Lower lobe of right lung (tissue), 2 donors: Measurements from ENCODE around the gene PRDM16. TPM values are rescaled to one million over a fixed set of nuclear protein-coding genes. Genes with fewer than 3 reads are reported as not detected.

Source experiments
- ATAC-seq, 2 donors: fragments of 200-7000 bp; cut with Tn5 transposase; one replicate each; pipeline ENCODE4 v1.9.1; 2020 to 2022; ENCODE audit warnings: mild to moderate bottlenecking in 2 of 2, moderate library complexity in 2 of 2
- DNase-seq: peaks from one replicate; pipeline ENCODE4 v3.0.0-alpha.2; 2020
- H3K27ac ChIP-seq: fragments of 200-600 bp; one replicate; pipeline ENCODE4 v1.8.0; 2022
- H3K27me3 ChIP-seq: fragments of 200-600 bp; one replicate; pipeline ENCODE4 v1.8.0; 2022; ENCODE audit warnings: low read depth
- H3K36me3 ChIP-seq: fragments of 200-600 bp; one replicate; pipeline ENCODE4 v1.8.0; 2022; ENCODE audit warnings: mild to moderate bottlenecking
- H3K4me1 ChIP-seq: fragments of 200-600 bp; one replicate; pipeline ENCODE4 v1.8.0; 2022
- H3K4me3 ChIP-seq: fragments of 200-600 bp; one replicate; pipeline ENCODE4 v1.8.0; 2022; ENCODE audit warnings: mild to moderate bottlenecking
- H3K9me3 ChIP-seq: fragments of 200-600 bp; one replicate; pipeline ENCODE4 v1.8.0; 2022
- intact Hi-C: fragments of 100-400 bp; cut with DNase I; formaldehyde crosslinking; loops from one replicate; pipeline ENCODE4 v1.11.0; 2022
- total RNA-seq: library from RNA; stranded (reverse); fragmentation: NEBNext Ultra II Directional; extraction: Animal tissue kit (Norgen Biotek cat#: 25700); gene quantifications from one replicate; pipeline ENCODE4 v1.2.1, GENCODE V29; 2021
- TF ChIP-seq, protein P1 (sequence below): fragments of 200-600 bp; IDR thresholded peaks from one replicate; pipeline ENCODE4 v1.8.0; 2022; ENCODE audit warnings: antibody characterized with exemption, mild to moderate bottlenecking
- donor health status: DM: no; HTN: yes; CAD: no; lungs with severe emphysema.

Gene PRDM16
- total RNA-seq, 1 donor from 2014 or later, result 19.2 TPM

DNA sequence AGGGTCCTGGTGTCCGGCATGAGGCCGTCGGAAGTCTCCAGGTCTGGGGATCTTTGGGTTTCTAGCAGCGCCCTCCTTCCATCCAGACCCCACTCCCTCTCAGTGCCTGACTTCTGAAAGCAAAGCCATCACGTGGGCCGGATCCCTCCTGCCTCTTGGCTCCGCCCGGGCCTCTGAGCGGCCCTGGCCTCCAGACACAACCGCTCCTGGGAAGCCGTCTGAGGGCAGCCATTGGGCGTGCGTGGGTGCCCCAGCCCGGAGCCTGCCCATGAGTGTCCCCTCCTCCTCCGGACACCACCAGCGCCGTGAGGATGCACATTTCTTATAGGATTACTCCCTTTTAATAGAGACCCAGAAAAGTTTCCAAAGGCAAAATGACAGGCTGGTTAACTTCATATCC lies 248.5 kb downstream of the PRDM16 start:
- H3K36me3 ChIP-seq, result no peaks in the 10 kb centered on the region
- H3K4me1 ChIP-seq, result peaks cover 47% of the 10 kb centered on the region
- peaks cover 15% of the 10 kb centered on the region for H3K27me3 ChIP-seq
- H3K27ac ChIP-seq, result no peak overlapping the region
- DNase-seq (no peak), ATAC-seq (no peak)
- intact Hi-C loops, result no loop called here
- TF ChIP-seq, protein P1, sequence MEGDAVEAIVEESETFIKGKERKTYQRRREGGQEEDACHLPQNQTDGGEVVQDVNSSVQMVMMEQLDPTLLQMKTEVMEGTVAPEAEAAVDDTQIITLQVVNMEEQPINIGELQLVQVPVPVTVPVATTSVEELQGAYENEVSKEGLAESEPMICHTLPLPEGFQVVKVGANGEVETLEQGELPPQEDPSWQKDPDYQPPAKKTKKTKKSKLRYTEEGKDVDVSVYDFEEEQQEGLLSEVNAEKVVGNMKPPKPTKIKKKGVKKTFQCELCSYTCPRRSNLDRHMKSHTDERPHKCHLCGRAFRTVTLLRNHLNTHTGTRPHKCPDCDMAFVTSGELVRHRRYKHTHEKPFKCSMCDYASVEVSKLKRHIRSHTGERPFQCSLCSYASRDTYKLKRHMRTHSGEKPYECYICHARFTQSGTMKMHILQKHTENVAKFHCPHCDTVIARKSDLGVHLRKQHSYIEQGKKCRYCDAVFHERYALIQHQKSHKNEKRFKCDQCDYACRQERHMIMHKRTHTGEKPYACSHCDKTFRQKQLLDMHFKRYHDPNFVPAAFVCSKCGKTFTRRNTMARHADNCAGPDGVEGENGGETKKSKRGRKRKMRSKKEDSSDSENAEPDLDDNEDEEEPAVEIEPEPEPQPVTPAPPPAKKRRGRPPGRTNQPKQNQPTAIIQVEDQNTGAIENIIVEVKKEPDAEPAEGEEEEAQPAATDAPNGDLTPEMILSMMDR, result no peak
- no peak overlapping the region for H3K4me3 ChIP-seq
- H3K9me3 ChIP-seq, result no peaks in the 10 kb centered on the region

DNA sequence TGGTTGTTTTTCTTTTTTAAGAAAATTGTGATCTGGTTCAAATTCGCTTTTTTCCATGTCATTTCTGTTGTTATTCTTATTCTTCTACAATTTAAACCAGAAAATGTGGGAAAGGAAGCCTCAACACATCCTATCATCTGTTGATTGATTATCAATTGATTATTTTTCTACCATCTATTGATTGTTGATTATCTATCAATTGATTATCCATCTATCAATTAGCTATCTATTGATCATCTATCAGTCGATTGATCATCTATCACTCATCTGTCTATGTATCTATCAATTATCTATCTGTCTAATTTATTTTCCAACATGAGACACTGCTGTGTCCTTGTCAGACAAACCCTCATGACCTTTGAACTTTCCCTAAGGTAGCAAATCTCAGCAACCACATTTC lies 249.3 kb downstream of the PRDM16 start:
- H3K9me3 ChIP-seq, result no peaks in the 10 kb centered on the region
- ATAC-seq (no peak), DNase-seq (no peak)
- peaks cover 20% of the 10 kb centered on the region for H3K27me3 ChIP-seq
- no peaks in the 10 kb centered on the region for H3K36me3 ChIP-seq
- no peak overlapping the region for H3K27ac ChIP-seq
- H3K4me1 ChIP-seq, result peaks cover 39% of the 10 kb centered on the region
- TF ChIP-seq, protein P1, result no peak
- no peak overlapping the region for H3K4me3 ChIP-seq
- intact Hi-C loops, result no loop called here

DNA sequence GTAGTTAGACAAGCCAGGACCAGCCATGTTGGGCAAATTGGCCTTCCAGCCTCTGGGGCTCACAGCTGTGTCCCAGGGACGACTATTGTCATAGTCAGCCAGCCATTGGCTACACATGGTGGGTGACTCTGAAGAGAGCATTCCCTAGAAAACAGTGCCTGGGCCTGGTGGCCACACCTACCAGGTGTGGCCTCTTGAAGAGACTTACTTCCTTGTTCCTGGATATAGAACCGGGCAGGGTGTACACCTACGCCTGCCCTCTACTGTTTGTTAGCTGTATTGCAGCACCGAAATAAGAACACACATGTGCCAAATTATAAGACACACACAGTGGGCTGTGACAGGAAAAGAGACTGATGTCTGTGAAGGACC lies 250.9 kb downstream of the PRDM16 start:
- no peak overlapping the region for H3K4me3 ChIP-seq
- peaks cover 13% of the 10 kb centered on the region for H3K27me3 ChIP-seq
- no peaks in the 10 kb centered on the region for H3K9me3 ChIP-seq
- H3K36me3 ChIP-seq, result no peaks in the 10 kb centered on the region
- peaks cover 23% of the 10 kb centered on the region for H3K4me1 ChIP-seq
- intact Hi-C loops, result no loop called here
- ATAC-seq, result peak; percentile 84 to 88
- H3K27ac ChIP-seq, result no peak overlapping the region
- DNase-seq, result no peak
- TF ChIP-seq, protein P1, result peak; percentile 70

DNA sequence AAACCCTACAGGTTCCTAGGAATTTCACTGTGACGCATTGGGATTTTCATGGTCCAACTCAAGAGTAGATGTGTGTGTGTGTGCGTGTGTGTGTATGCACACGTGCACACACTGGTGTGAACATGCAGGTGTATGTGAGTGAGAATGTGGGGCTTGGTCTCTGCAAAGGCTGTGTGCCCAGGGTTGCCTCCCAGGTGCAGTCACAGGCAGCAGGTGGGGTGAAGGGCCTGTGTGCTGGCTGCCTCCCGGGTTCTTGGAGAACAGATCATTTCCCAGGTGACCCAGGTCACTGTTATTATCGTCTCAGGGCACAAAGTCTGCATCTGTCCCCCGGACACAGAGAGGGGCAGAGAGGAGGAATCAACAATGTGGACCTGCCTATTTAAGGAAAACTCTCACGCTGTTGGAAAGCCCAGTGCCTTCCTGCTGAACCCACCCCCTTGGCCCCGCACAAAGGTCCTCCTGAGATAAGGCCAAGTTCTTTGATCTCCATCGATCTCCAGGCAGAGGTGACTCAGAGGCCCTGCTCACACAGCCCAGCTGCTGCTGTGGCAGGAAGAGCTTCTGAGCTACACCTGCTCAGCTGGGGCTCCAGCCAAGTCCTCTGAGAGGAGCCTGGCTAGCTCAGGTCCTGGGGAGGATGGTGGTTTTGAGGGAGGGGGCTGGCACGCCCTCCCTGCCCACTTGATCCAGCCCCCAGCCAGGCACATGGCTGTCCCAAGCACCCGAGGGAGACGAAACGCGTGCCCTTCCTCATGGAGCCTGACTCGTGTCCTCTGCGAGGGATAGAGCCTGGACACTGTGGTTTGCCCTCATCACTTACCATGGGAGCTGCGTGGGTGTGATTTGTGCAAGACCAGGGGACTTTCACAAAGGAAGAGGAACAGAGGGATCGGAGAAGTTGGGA lies 251.5 kb downstream of the PRDM16 start:
- Histone ChIP-seq H3K4me1 (peaks cover 19% of the 10 kb centered on the region), H3K4me3 (no peak overlapping the region), H3K27ac (no peak overlapping the region), H3K9me3 (no peaks in the 10 kb centered on the region), H3K36me3 (no peaks in the 10 kb centered on the region), H3K27me3 (peaks cover 13% of the 10 kb centered on the region)
- no peak for ATAC-seq
- intact Hi-C loops, result no loop called here
- peak; percentile 59 for DNase-seq
- TF ChIP-seq, protein P1, result no peak

DNA sequence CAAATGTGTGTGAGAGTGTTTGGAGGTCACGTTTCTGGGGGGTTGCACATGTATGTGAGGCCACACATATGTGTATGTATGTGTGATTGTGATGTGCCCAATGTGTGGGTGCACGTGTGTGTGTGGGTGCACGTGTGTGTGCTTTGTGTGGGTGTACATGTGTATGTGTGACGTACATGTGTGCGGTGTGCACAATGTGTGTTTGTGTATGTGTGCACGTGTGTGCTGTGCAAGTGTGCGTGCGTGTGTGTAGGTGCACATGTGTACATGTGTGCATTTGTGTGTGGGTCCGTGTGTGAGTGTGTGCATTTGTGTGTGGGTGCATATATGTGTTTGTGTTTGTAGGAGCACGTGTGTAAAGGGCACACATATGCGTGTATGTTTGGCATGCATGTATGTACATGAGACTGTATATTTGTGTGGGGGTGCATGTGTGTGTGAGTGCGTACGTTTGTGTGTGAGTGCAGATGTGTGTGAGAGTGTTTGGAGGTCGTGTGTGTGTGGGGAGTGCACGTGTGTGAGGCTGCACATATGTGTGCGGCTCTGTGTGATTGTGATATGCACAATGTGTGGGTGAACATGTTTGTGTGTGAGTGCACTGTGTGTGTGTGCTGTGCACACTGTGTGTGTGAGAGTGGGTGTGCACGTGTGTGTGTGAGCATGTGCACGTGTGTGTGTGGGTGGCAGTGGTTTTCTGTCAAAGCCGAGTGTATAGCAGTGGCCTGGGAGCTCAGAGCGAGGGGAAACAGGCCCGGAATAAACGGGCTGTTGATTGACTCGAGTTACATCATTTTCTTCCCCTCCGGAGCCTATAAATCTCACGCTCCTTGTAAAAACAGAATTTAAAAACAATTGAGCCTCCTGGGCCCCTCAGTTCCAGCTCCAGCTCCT lies 252.8 kb downstream of the PRDM16 start:
- no peak overlapping the region for H3K4me3 ChIP-seq
- intact Hi-C loops, result no loop called here
- TF ChIP-seq, protein P1, result no peak
- no peak for DNase-seq
- ATAC-seq, result no peak
- no peak overlapping the region for H3K27ac ChIP-seq
- no peaks in the 10 kb centered on the region for H3K36me3 ChIP-seq
- H3K4me1 ChIP-seq, result peaks cover 15% of the 10 kb centered on the region
- peaks cover 13% of the 10 kb centered on the region for H3K27me3 ChIP-seq
- H3K9me3 ChIP-seq, result no peaks in the 10 kb centered on the region
